SK-N-SH treated with all-trans-retinoic acid at 6 μM for 48 hours (cell line): ENCODE results near the gene TRMO.

Experiments used
- ATAC-seq: fragments of 200-7000 bp; cut with Tn5 transposase; 3 replicates; pipeline ENCODE4 v1.9.1; 2020; ENCODE audit warnings: mild to moderate bottlenecking, moderate library complexity
- ARNTL ChIP-seq: fragments of 450-650 bp; formaldehyde crosslinking; IDR thresholded peaks from 2 replicates; pipeline ENCODE4 v1.5.0; 2020; ENCODE audit warnings: low read depth, mild to moderate bottlenecking, moderate library complexity, borderline replicate concordance
- ESRRG ChIP-seq: fragments of 250-450 bp; sonication (Bioruptor Pico); IDR thresholded peaks from 2 replicates; pipeline ENCODE4 v1.6.1; 2021; ENCODE audit warnings: mild to moderate bottlenecking
- GLIS3 ChIP-seq: fragments of 250-450 bp; sonication (Bioruptor Pico); IDR thresholded peaks from 2 replicates; pipeline ENCODE4 v1.5.0; 2020; ENCODE audit warnings: mild to moderate bottlenecking, moderate library complexity
- ISL1 ChIP-seq: fragments of 250-450 bp; sonication (Bioruptor Pico); IDR thresholded peaks from 2 replicates; pipeline ENCODE4 v2.1.2; 2022; ENCODE audit warnings: mild to moderate bottlenecking, moderate library complexity
- PATZ1 ChIP-seq: fragments of 250-450 bp; sonication (Bioruptor Pico); IDR thresholded peaks from 2 replicates; pipeline ENCODE4 v1.8.0; 2020; ENCODE audit warnings: mild to moderate bottlenecking, moderate library complexity, borderline replicate concordance
- POU6F1 ChIP-seq: fragments of 250-450 bp; sonication (Bioruptor Pico); IDR thresholded peaks from 2 replicates; pipeline ENCODE4 v1.8.0; 2021; ENCODE audit warnings: low read depth, mild to moderate bottlenecking, moderate library complexity, borderline replicate concordance
- PPARA ChIP-seq: fragments of 250-450 bp; sonication (Bioruptor Pico); IDR thresholded peaks from 2 replicates; pipeline ENCODE4 v1.5.0; 2020; ENCODE audit warnings: mild to moderate bottlenecking, borderline replicate concordance
- ZNF565 ChIP-seq: fragments of 450-650 bp; formaldehyde crosslinking; conservative IDR thresholded peaks from 2 replicates; pipeline ENCODE4 v1.5.0; 2020; ENCODE audit warnings: low read depth, mild to moderate bottlenecking, moderate library complexity
- ZNF8 ChIP-seq: fragments of 450-650 bp; formaldehyde crosslinking; IDR thresholded peaks from 2 replicates; pipeline ENCODE4 v1.5.0; 2020; ENCODE audit warnings: mild to moderate bottlenecking, moderate library complexity
- TF ChIP-seq, protein P1 (sequence below): fragments of 250-450 bp; sonication (Bioruptor Pico); IDR thresholded peaks from 2 replicates; pipeline ENCODE4 v1.5.0; 2020; ENCODE audit warnings: mild to moderate bottlenecking, moderate library complexity
- TF ChIP-seq, protein P2 (sequence below): fragments of 250-450 bp; sonication (Bioruptor Pico); IDR thresholded peaks from 2 replicates; pipeline ENCODE4 v1.5.1; 2020; ENCODE audit warnings: low read depth, mild to moderate bottlenecking, moderate library complexity
- TF ChIP-seq, protein P3 (sequence below): fragments of 250-450 bp; sonication (Bioruptor Pico); IDR thresholded peaks from 2 replicates; pipeline ENCODE4 v1.5.1; 2021; ENCODE audit warnings: mild to moderate bottlenecking, moderate library complexity

TRMO gene

GRCh38 chr9:97863314-97863713, 59.0 kb downstream of the TRMO start (continued):
- TF ChIP-seq, protein P1, sequence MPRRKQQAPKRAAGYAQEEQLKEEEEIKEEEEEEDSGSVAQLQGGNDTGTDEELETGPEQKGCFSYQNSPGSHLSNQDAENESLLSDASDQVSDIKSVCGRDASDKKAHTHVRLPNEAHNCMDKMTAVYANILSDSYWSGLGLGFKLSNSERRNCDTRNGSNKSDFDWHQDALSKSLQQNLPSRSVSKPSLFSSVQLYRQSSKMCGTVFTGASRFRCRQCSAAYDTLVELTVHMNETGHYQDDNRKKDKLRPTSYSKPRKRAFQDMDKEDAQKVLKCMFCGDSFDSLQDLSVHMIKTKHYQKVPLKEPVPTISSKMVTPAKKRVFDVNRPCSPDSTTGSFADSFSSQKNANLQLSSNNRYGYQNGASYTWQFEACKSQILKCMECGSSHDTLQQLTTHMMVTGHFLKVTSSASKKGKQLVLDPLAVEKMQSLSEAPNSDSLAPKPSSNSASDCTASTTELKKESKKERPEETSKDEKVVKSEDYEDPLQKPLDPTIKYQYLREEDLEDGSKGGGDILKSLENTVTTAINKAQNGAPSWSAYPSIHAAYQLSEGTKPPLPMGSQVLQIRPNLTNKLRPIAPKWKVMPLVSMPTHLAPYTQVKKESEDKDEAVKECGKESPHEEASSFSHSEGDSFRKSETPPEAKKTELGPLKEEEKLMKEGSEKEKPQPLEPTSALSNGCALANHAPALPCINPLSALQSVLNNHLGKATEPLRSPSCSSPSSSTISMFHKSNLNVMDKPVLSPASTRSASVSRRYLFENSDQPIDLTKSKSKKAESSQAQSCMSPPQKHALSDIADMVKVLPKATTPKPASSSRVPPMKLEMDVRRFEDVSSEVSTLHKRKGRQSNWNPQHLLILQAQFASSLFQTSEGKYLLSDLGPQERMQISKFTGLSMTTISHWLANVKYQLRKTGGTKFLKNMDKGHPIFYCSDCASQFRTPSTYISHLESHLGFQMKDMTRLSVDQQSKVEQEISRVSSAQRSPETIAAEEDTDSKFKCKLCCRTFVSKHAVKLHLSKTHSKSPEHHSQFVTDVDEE: no peak
- TF ChIP-seq ESRRG (CRISPR knock-in tag): no peak
- TF ChIP-seq, protein P2, sequence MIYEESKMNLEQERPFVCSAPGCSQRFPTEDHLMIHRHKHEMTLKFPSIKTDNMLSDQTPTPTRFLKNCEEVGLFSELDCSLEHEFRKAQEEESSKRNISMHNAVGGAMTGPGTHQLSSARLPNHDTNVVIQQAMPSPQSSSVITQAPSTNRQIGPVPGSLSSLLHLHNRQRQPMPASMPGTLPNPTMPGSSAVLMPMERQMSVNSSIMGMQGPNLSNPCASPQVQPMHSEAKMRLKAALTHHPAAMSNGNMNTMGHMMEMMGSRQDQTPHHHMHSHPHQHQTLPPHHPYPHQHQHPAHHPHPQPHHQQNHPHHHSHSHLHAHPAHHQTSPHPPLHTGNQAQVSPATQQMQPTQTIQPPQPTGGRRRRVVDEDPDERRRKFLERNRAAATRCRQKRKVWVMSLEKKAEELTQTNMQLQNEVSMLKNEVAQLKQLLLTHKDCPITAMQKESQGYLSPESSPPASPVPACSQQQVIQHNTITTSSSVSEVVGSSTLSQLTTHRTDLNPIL (CRISPR knock-in tag): no peak

- ATAC-seq: no peak
- no peak for TF ChIP-seq GLIS3 (CRISPR knock-in tag)
- TF ChIP-seq, protein P3, sequence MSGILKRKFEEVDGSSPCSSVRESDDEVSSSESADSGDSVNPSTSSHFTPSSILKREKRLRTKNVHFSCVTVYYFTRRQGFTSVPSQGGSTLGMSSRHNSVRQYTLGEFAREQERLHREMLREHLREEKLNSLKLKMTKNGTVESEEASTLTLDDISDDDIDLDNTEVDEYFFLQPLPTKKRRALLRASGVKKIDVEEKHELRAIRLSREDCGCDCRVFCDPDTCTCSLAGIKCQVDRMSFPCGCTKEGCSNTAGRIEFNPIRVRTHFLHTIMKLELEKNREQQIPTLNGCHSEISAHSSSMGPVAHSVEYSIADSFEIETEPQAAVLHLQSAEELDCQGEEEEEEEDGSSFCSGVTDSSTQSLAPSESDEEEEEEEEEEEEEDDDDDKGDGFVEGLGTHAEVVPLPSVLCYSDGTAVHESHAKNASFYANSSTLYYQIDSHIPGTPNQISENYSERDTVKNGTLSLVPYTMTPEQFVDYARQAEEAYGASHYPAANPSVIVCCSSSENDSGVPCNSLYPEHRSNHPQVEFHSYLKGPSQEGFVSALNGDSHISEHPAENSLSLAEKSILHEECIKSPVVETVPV (CRISPR knock-in tag): no peak
- no peak for TF ChIP-seq PPARA (CRISPR knock-in tag)
- TF ChIP-seq POU6F1 (CRISPR knock-in tag): no peak
- no peak for TF ChIP-seq ISL1 (CRISPR knock-in tag)
- no peak for TF ChIP-seq ARNTL
- TF ChIP-seq PATZ1: no peak
- TF ChIP-seq ZNF8 (CRISPR knock-in tag): no peak
- no peak for TF ChIP-seq ZNF565 (CRISPR knock-in tag)
- no peak for TF ChIP-seq ESRRG (CRISPR knock-in tag)
These were observed 61.2 kb downstream of the TRMO start for GRCh38 chr9:97861148-97861475.

GRCh38 chr9:97860451-97861147, 61.7 kb downstream of the TRMO start:
- no peak for TF ChIP-seq POU6F1 (CRISPR knock-in tag)
- no peak for TF ChIP-seq ESRRG (CRISPR knock-in tag)
- TF ChIP-seq, protein P1: no peak
- ATAC-seq: no peak
